ENCODE data around the gene SERPINF2.
"Not testable (repeated sequence)": the region's sequence is repeated elsewhere in the genome, so short reads cannot be mapped to it uniquely, and the experiment has no call there.

SERPINF2 gene

DNA sequence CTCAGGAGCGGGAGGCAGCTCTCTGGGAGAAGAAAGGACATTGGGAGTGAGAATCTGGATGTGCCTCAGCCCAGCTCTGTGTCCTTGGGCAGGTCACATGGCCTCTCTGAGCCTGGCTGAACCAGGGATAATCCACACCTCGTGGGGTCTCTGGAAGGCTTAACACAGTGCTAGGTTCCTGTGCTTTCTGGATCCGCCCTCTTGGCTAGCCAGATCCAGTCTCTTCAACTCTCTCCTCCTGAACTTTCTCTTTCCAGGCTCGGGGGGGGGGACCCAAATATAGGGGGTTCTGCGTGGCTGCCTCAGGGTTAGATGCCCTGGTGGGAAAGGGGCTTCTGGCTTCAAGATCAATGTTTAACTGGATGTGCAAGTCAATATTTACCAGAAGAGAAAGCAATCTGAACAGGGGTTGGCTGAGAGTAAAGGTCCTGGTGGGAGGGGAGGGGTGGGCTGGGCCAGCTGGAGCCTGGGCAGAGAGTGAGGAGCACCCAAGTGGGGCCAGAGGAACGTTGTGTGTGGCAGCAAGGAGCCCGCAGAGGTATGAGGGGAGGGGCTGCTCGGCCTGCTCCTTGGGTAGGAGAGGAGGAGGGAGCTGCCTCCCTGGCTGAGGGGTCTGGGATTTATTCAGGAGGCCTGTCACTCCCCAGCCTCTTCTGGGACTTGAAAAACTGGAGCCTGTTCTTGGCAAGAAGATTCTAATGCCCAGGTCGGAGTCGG, at the start of gene SERPINF2:
Gene SERPINF2, plus strand, starts transcription at position 501 of the 717 bp plus-strand sequence. CDS start 2,125 bp downstream, outside the sequence.
- DNase-seq (ENCODE audit: low read depth): no peak

DNA sequence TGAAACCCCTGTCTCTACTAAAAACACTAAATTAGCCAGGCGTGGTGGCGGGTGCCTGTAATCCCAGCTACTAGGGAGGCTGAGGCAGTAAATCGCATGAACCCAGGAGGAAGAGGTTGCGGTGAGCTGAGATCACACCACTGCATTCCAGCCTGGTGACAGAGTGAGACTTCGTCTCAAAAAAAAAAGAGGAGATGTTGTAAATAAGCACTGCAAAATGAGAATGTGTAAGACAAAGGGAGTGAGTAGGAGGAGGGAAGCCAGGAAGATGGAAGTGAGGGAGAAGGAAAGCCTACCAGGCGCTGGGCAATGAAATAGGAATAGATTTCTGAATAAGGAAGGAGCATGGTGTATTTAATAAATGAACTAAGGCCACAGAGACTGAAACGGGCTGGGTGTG, 49.3 kb upstream of the SERPINF2 start:
- no peak for DNase-seq (ENCODE audit: low read depth)

DNA sequence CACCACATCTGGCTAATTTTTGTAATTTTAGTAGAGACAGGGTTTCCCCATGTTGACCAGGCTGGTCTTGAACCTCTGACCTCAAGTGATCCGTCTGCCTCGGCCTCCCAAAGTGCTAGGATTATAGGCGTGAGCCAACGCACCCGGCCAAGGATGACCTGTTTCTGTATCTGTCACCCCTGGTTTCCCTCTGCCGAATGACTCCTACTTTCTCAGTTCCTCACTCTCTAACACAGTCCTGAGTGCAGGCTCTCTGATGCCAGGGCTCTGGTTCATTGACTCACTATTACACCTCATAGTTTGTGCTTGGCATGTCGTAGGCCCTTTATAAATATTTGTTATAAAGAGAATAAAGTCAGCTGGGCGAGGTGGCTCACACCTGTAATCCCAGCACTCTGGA, 47.3 kb upstream of the SERPINF2 start:
- no peak for DNase-seq (ENCODE audit: low read depth)

DNA sequence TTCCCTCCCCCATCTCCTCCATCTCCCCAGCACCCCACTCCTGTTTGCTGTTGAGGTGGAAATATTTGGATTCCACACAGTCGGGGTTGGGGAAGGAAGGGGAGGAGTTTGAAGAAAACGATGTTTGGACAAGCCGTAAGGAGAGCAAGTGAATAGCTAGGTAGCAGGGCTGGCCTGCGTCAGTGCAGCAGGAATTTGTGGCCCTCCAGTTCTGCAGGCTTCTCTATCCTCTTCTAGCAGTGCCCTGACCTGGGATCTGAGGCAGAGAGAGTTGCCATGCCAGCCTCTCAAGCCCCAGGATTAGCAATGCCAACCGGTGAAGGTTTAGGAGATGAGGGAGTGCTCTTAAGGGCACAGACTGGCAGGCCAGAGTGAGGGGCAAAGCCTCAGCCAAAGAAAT, 45.0 kb upstream of the SERPINF2 start:
- no peak for DNase-seq (ENCODE audit: low read depth)

DNA sequence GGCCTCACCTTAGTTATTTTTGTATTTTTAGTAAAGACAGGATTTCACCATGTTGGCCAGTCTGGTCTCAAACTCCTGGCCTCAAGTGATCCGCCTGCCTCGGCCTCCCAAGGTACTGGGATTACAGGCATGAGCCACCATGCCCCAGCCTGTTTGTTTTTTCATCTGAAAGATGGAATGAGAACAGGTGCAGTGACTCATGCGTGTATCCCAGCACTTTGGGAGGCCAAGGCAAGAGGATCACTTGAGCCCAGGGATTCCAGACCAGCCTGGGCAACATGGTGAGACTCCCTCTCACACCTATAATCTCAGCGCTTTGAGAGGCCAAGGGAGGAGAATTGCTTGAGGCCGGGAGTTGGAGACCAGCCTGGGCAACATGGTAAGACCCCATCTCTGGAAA, 42.8 kb upstream of the SERPINF2 start:
- DNase-seq (ENCODE audit: low read depth): not testable (repeated sequence)

DNA sequence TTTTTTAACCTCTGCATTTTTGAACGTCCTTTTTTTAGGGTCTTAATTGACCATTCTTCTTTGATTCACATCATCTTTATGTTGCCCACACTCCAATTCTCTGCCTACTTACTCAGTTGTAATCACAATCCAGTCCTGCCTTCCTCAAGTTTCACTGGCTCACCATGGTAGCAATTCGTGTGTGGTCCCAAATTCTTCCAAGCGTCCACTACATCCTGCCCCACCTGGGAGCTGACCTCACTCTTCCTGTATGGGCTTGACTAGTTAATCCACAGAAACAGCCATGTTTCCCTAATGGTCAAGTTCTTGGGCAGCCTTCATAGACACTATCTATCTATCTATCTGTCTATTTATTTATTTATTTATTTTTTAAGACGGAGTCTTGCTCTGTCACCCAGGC, 39.6 kb upstream of the SERPINF2 start:
- DNase-seq (ENCODE audit: low read depth): no peak

DNA sequence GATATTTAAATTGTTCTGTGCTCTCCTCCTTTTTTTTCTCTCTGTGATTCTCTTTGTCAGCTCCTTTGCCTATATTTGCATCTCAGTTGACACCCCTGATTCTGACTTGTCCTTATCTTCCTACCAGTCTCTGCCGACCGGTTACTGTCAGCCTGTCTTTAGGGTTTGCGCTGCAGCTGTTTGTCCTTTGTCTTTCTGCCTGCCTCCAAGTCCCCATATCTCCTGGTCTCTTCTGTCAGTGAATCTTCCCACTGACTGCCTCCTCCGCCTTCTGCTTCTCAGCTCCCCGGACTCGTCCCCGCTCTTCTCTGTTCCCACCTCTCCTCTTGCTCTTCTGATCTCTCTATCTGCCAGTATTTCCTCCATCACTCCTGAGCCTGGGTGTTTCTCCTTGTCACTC, 37.7 kb upstream of the SERPINF2 start:
- DNase-seq (ENCODE audit: low read depth): no peak

DNA sequence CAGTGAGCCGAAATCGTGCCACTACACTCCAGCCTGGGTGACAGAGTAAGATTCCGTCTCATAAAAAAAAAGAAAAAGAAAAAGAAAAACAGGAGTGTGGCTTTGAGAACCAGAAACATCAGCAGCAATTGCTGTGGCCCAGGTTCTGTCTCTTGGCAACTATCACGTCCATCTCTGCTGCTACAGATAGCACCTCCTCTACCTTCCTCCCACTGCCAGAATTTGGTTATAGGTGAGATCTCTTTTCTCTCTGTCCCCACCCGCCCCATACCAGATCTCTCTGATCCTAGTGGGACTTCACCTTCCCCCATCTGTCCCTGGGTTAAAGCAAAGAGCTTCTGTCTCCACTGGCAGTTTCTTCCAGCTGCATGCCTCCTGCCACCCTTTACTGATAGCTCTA, 35.6 kb upstream of the SERPINF2 start:
- DNase-seq (ENCODE audit: low read depth): no peak

DNA sequence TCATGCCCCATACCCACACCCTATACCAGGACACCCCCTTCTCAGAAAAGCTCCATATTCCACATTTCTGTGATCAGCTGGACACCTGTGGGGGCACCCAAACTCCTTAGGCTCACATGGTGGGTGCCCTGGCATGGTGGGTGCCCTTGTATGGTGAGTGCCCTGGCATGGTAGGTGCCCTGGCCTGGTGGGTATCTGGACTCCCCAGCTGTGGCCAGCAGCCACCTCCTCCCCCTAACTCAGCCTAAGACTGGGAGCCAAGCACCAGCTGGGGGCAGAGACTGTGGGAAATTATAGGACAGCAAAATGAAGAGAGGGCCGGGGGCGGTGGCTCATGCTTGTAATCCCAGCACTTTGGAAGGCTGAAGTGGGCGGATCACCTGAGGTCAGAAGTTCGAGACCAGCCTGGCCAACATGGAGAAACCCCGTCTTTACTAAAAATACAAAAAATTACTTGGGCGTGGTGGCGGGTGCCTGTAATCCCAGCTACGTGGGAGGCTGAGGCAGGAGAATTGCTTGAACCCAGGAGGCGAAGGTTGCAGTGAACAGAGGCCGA, 33.8 kb upstream of the SERPINF2 start:
- not testable (repeated sequence) for DNase-seq (ENCODE audit: low read depth)

DNA sequence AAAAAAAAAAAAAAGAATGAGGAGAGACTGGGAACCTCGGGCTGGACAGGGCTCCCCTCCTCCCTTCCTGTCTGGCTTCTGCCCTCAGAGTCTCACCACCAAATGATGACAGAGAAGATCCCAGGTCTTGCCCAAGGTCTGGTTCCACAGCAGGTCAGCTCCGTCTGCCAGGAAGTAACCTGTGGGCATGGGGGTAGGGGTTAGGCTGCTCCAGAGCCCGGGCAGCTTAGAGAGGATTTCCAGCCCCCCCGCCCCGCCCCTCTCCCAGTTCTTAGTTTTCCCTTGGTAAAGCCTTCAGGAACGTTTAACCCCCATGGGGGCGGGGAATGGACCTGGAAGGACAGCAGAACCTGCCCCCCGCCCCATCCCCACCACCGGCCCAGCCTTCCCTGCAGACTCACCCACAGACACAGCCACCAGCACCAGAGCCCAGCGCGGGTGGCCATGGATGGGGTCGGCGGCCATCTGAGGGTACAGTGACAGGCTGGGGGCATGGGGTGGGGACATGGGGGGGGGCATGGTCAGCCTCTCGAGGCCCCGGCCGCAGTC, 33.2 kb upstream of the SERPINF2 start:
- no peak for DNase-seq (ENCODE audit: low read depth)

DNA sequence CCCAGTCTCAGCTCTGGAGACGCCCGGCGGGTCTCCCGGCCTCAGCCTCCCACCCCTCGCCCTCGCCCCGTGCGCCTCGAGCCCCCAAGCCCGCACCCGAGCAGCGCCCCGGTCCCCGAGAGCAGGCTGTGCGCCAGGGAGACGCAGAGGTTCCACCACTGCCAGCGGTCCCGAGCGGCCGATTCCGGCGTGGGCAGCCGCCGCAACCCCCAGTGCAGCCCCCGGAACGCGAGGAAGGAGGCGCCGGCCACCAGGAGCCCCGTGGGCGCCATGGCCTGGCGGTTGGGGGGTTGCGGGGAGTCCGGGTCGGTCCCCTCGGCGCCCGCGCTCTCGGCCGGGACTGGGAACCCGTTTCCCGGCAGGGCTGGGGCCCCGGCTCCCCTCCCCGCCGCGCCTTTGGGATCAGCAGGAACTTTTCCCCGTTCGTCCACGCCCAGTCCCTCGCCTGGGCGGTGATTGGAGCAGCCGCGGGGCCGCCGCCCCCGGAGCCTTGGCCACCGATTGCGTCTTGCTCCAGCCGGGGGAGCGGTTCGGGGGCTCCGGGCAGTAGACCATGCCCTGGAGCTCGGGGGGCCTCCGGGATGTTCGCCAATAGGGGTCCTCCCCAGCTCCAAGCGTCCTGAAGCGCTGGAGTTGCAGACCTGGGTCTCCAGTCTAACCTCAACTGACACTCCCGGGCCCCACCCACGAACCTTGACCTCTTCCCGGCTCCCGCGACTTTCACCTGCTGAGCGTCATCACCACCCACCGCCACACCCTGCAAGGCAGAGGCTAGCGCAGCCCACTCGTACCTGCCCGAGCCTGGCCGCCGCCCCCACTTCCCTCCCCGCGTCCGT, 32.5 kb upstream of the SERPINF2 start, which contains the start of gene TLCD2:
Gene TLCD2, minus strand, starts transcription at position 407 of the 836 bp plus-strand sequence. Its CDS starts 135 bp downstream, at position 272.
- DNase-seq (ENCODE audit: low read depth): no peak

DNA sequence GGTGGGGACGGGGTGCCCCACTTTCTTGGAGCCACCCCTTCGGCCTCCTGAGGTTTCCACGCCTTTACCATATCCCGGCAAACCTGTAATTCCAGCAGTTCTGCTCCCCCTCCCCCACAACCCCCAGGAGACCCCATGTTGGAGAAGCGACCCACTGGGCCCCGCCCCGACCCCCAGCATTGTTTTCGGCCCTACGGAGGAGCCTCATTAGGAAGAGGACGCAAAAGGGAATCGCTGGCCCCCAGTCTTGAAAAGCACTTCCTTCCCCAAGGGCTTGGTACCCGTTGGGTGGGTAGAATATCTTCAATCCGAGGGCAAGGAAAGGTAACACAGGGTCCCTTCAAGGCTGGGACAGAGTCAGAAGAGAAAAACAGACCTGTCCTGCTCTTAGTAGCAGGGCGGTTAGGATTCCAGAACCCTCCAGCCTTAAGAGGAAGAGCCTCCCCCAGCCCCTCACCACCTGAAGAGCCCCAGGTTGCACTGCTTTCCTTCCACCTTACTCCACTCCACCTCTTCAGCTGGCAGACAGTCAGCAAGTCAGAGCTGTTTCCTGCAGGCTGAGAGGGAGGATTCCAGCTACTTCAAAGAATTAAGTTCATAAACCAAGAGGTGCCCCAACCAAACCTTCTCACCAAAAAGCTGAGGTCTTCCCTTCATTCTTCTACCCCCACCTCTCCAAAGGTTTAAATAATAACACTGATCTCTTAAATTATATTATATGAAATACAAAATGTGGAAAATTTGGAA, 31.7 kb upstream of the SERPINF2 start:
- no peak for DNase-seq (ENCODE audit: low read depth)

DNA sequence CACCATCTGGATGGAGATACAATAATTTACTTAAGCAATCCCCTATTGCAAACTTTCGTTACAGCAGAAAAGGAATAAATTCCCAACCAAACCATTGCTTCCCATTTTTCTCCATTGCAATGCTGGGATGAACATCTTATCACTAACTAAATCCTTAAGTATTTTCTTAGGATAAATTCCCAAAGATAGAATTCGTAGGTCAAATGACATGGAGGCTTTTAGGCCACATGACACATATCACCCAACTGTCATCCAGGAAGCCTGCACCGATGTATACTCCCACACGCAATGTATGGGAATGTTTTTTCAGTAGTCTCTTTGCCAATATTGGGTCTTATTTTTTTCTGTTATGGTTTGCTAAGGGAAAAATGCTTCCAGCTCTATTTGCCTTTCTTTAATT, 30.9 kb upstream of the SERPINF2 start:
- no peak for DNase-seq (ENCODE audit: low read depth)

DNA sequence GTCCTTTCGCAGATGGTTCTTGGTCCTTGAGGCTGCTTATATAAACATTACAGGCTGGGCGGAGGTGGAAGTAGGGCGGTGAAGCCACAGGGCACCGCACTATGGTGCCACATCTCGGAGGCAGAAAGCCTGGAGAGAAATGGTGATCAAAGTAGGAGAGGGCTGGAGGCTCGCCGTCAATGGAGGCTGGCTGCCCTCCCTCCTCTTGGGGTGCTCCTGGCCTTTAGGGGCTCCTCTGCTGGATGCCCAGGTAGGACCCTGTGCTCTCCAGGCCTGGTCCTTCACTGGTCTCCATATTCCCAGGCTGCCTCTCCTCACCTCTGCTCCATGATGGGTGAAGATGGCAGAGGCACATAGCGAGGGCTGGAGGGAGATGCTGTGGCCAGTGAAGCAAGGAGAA, 30.4 kb upstream of the SERPINF2 start:
- DNase-seq (ENCODE audit: low read depth): no peak

DNA sequence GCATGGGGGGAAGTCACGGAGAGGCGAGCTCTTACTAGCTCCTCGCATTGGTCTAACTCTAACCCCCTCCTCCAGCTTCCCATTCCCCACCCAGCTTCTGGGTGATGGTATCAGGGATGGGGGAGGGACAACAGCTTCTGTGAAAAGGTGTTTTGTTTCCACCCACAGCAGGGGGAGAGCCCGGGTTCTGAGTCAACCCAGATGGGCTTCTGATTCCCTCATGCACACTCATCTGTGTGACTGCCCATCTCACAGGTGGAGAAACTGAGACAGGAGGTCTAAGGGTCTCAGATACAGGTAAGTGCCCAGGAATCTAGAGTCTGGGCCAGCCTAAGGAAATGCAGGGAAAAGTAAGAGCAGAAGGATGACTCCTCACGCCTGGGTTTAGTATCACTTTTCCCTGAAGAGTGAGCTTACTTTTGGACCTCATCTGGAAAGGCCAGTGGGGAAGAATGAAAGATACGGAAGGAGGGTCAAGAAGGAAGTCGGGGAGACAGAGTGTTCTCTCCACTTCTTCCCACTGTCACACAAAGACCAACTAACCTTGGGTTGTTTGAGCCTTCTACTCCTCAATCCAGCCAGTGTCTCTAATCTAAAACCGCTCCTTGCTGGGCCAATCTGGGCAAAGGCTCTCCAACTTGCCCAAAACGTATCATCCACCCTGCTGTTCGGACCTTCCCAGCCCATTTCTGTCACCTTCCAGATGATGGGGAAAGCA, 29.4 kb upstream of the SERPINF2 start:
- no peak for DNase-seq (ENCODE audit: low read depth)

DNA sequence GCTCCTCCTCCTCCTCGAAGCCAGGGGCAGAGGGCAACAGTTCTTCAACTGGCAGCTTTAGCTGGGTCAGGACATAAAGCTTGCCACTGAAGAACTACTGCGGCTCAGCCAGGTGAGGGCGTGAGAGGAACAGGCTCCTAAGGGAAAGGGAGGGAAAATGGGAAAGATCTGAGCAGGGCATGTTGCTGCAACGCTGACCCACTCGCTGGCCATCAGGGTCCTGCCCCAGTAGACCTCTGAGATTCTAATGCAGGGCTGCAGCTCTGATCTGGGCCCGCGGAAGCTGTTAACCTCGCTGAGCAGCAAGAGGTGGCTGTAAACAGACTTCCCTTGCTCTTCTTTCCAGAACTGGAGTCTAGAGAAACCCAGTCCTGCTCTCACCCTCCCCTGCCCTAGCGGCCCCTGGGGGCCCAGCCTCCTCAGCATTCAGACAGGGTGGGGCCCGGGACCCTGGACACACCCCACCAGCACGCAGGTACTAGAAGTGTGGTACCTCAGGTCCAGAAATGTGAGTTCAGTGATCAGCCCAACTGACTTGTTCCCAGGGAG, 28.7 kb upstream of the SERPINF2 start:
- no peak for DNase-seq (ENCODE audit: low read depth)

DNA sequence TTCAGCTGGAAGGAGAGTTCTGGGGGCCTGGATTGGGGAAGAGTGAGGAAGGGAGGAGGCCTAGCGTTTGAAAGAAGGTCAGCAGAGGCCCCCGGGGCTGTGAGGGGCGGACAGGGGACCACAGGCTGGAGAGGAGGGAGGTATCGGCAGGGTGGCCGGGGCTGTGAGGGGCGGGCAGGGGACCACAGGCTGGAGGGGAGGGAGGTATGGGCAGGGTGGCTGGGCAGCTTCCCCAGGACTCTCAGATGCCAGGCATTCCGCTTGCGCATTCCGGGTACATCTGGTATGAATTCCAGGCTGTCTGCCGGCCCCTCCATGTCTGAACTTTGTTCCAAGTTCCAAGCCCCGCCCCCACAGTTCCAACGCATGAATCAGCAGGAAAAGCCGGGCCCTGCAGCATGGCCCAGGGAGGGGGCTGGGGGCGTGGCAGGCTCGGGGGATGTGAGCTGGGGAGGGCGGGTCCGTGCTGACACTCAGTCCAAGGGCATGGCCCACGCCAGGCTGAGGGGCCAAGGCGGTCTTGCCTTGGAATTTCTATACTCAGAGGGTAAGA, 28.2 kb upstream of the SERPINF2 start:
- no peak for DNase-seq (ENCODE audit: low read depth)

DNA sequence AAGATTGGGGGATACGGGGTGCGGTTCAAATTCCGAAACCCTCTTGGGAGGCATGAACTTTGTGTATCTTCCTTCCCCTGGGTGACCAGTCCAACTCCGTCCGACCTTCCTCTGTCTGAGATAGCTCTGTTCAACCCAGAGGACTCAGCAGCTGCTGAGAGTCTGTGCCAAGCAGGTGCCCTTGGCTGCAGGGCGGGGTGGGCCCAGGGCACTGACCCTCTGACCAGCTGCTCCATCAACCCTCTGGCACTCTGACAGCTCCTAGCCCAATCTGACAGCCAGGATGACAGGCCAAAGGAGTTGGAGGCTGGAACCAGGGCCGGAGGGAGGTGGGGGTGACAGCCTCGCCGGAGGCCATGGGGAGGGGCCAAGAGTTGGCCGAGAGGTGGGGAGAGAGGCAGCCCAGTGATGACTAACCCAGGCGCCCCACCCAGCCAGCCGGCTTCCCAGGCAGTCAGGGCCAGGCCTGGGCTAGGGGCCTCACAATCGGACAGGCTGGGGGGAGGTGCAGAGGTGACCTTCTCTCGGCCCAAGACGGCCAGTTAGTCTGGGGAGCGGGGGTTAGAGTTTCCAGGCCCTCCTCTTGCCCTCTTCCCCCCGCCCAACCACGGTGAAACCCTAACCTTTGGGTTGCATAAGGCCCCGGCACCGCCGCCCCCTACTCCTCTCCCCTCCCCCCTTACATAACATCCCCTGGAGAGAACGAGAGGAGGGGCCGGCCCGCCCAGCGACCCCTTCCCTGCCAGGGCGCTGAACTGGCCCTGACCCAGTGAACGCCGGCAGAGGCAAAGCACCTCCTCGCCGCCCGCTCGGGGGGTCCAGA, 27.5 kb upstream of the SERPINF2 start:
- DNase-seq (ENCODE audit: low read depth): no peak

DNA sequence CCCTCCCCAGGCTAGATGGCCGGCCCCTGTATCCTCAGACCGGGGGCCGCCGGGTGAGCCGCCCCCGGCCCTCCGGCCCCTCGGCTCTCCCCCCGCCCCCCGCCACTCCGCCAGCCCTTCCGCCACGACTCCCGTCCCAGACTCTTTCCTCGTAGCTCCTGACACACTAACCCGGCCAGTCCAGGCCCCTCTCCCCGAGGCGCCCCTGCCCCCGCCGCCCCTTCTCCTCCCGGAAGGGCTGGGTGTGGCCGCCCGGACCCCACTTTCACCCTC, 26.9 kb upstream of the SERPINF2 start:
- no peak for DNase-seq (ENCODE audit: low read depth)

Data from stimulated activated CD8-positive, alpha-beta memory T cell treated with anti-CD3 and anti-CD28 coated beads, Interleukin-15, amount 100 ng/mL, for 1 hour (primary cell).